AG04449 (cell line): ENCODE data around the gene GADL1.

Experiments
- CTCF ChIA-PET: fragments of 350-600 bp; formaldehyde crosslinking; extraction: SDS; loops from one replicate; lab custom pipeline; 2021; ENCODE audit warnings: antibody characterized with exemption; lab: Yijun Ruan, JAX
- POLR2A ChIA-PET: fragments of 400-600, 350-600 bp; formaldehyde crosslinking; extraction: SDS; loops from one replicate; lab custom pipeline; 2020; ENCODE audit warnings: antibody characterized with exemption, inconsistent platforms; lab: Yijun Ruan, JAX
- DNase-seq: peaks from one replicate; pipeline ENCODE4 v3.0.0-alpha.2; 2010; ENCODE audit warnings: low read depth, low spot score
- H3K4me3 ChIP-seq: 2 replicates; pipeline ENCODE4 v1.5.1; 2011; ENCODE audit warnings: low read depth, mild to moderate bottlenecking, control low read depth, low read length
- TF ChIP-seq, protein P1 (sequence below): IDR thresholded peaks from one replicate; pipeline ENCODE4 v1.5.1; 2011; ENCODE audit warnings: mild to moderate bottlenecking, moderate library complexity, low read length, control low read depth, inconsistent platforms; ENCODE audit not compliant: insufficient read depth; ENCODE audit errors: missing control alignments

GADL1 gene

GRCh38 chr3:30676424-30677346 is 217.8 kb downstream of the GADL1 start:
- no peak overlapping the region for H3K4me3 ChIP-seq
- no peak for DNase-seq
- POLR2A ChIA-PET = interaction anchor here (0.8 kb wide), 1 partner anchor 174 kb away, joined by 4 read pairs; no protein-coding TSS in a partner anchor
- TF ChIP-seq, protein P1, sequence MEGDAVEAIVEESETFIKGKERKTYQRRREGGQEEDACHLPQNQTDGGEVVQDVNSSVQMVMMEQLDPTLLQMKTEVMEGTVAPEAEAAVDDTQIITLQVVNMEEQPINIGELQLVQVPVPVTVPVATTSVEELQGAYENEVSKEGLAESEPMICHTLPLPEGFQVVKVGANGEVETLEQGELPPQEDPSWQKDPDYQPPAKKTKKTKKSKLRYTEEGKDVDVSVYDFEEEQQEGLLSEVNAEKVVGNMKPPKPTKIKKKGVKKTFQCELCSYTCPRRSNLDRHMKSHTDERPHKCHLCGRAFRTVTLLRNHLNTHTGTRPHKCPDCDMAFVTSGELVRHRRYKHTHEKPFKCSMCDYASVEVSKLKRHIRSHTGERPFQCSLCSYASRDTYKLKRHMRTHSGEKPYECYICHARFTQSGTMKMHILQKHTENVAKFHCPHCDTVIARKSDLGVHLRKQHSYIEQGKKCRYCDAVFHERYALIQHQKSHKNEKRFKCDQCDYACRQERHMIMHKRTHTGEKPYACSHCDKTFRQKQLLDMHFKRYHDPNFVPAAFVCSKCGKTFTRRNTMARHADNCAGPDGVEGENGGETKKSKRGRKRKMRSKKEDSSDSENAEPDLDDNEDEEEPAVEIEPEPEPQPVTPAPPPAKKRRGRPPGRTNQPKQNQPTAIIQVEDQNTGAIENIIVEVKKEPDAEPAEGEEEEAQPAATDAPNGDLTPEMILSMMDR = no peak
- CTCF ChIA-PET = interaction anchor here (3.0 kb wide), 1 partner anchor 17 kb away, joined by 15 read pairs; no protein-coding TSS in a partner anchor
